ENCODE measurements around the gene DCD.
A peak's percentile ranks its signal among the peaks of the same experiment; 100 is the strongest.

GRCh38 chr12:54631988-54632728, 16.0 kb downstream of the DCD start:
- peak; percentile 7 for TF ChIP-seq CTCF (IDR thresholded peaks at IDR 0.05; ENCODE audit: insufficient read depth, low read length)
- TF ChIP-seq REST (IDR thresholded peaks at IDR 0.05; ENCODE audit: insufficient replicate concordance, low read depth): no peak
- no peak for TF ChIP-seq POLR2AphosphoS5 (IDR thresholded peaks at IDR 0.05; ENCODE audit: low read depth)
- no peak for TF ChIP-seq SPI1 (IDR thresholded peaks at IDR 0.05; ENCODE audit: borderline replicate concordance, low read depth)

Data from HL-60 (cell line).